HG02798 (cell line): Measurements from ENCODE around the gene ORC3.
"Not testable (repeated sequence)": the region's sequence is repeated elsewhere in the genome, so short reads cannot be mapped to it uniquely, and the experiment has no call there.

Experiments used
- ATAC-seq: cut with Tn5 transposase; IDR thresholded peaks from one replicate; pipeline ENCODE4 v1.9.1; 2021; ENCODE audit warnings: mild to moderate bottlenecking; ENCODE audit not compliant: unreplicated experiment, poor library complexity

ORC3 gene

GRCh38 chr6:87656857-87657256 is 66.9 kb downstream of the ORC3 start:
- peak; percentile 53 for ATAC-seq

- no peak for ATAC-seq
Measured at GRCh38 chr6:87658516-87658915, 68.6 kb downstream of the ORC3 start.

- ATAC-seq: no peak
Measured at GRCh38 chr6:87660226-87660911, 70.4 kb downstream of the ORC3 start.

- ATAC-seq: no peak
Measured at GRCh38 chr6:87661016-87661415, 71.1 kb downstream of the ORC3 start.

GRCh38 chr6:87661503-87661902 is 71.6 kb downstream of the ORC3 start:
- ATAC-seq: no peak

- ATAC-seq: no peak
Measured at GRCh38 chr6:87663434-87663833, 73.5 kb downstream of the ORC3 start.

GRCh38 chr6:87664921-87665485 is 75.1 kb downstream of the ORC3 start:
- no peak for ATAC-seq

- no peak for ATAC-seq
Measured at GRCh38 chr6:87667032-87667431, 77.1 kb downstream of the ORC3 start.

GRCh38 chr6:87668013-87668412 is 78.1 kb downstream of the ORC3 start:
- no peak for ATAC-seq

- ATAC-seq: peak; percentile 57
Measured at GRCh38 chr6:87669051-87669450, 79.1 kb downstream of the ORC3 start.

- no peak for ATAC-seq
Measured at GRCh38 chr6:87670707-87671106, 80.8 kb downstream of the ORC3 start.

GRCh38 chr6:87671555-87672029 is 81.7 kb downstream of the ORC3 start:
- no peak for ATAC-seq

- no peak for ATAC-seq
Measured at GRCh38 chr6:87672641-87673040, 82.7 kb downstream of the ORC3 start.

GRCh38 chr6:87673237-87673636 is 83.3 kb downstream of the ORC3 start:
- no peak for ATAC-seq

GRCh38 chr6:87674290-87674689 is 84.4 kb downstream of the ORC3 start:
- no peak for ATAC-seq

- ATAC-seq: no peak
Measured at GRCh38 chr6:87675004-87675681, 85.2 kb downstream of the ORC3 start.

- peak; percentile 42 for ATAC-seq
Measured at GRCh38 chr6:87682310-87682709, 92.4 kb downstream of the ORC3 start.

GRCh38 chr6:87683890-87684289 is 94.0 kb downstream of the ORC3 start:
- ATAC-seq: no peak

- ATAC-seq: no peak
Measured at GRCh38 chr6:87684895-87685654, 95.1 kb downstream of the ORC3 start.

GRCh38 chr6:87686636-87687205 is 96.8 kb downstream of the ORC3 start:
- not testable (repeated sequence) for ATAC-seq
